IPS DF 19.7 (cell line): ENCODE results near the gene PLEKHG4B.
"Not testable (repeated sequence)": the region's sequence is repeated elsewhere in the genome, so short reads cannot be mapped to it uniquely, and the experiment has no call there.

Experiments
- DNase-seq: peaks from one replicate; pipeline ENCODE4 v3.0.0-alpha.2; 2013; ENCODE audit warnings: low read depth, low spot score

Gene PLEKHG4B

GRCh38 chr5:187042-187431 lies 95.1 kb downstream of the PLEKHG4B start:
- DNase-seq, result no peak

- DNase-seq, result no peak
These were observed 95.9 kb downstream of the PLEKHG4B start for GRCh38 chr5:187617-188451.

- DNase-seq, result peak; percentile 65
These were observed 96.8 kb downstream of the PLEKHG4B start for GRCh38 chr5:188488-189481.

GRCh38 chr5:189486-189885 lies 97.5 kb downstream of the PLEKHG4B start:
- no peak for DNase-seq

- no peak for DNase-seq
These were observed 98.0 kb downstream of the PLEKHG4B start for GRCh38 chr5:189976-190365.

GRCh38 chr5:190366-191035 lies 98.5 kb downstream of the PLEKHG4B start:
- DNase-seq, result no peak

- no peak for DNase-seq
These were observed 99.3 kb downstream of the PLEKHG4B start, which contains the start of gene LRRC14B for GRCh38 chr5:191036-191948. Gene LRRC14B, plus strand, starts transcription at chr5:191495. Its CDS starts 44 bp downstream, at chr5:191539.

- no peak for DNase-seq
These were observed 100.2 kb downstream of the PLEKHG4B start for GRCh38 chr5:191949-192690.

- DNase-seq, result no peak
These were observed 100.7 kb downstream of the PLEKHG4B start for GRCh38 chr5:192691-192969.

GRCh38 chr5:192970-193831 lies 101.2 kb downstream of the PLEKHG4B start:
- DNase-seq, result no peak

- no peak for DNase-seq
These were observed 102.1 kb downstream of the PLEKHG4B start for GRCh38 chr5:194102-194501.

GRCh38 chr5:194603-195209 lies 102.7 kb downstream of the PLEKHG4B start:
- no peak for DNase-seq

- DNase-seq, result no peak
These were observed 103.6 kb downstream of the PLEKHG4B start for GRCh38 chr5:195401-196160.

- no peak for DNase-seq
These were observed 104.4 kb downstream of the PLEKHG4B start for GRCh38 chr5:196350-196749.

- not testable (repeated sequence) for DNase-seq
These were observed 105.1 kb downstream of the PLEKHG4B start for GRCh38 chr5:197031-197430.

- DNase-seq, result no peak
These were observed 106.0 kb downstream of the PLEKHG4B start for GRCh38 chr5:197892-198489.

- no peak for DNase-seq
These were observed 106.7 kb downstream of the PLEKHG4B start for GRCh38 chr5:198516-199196.
